ENCODE measurements around the gene PIWIL4. TPM values are rescaled to one million over a fixed set of nuclear protein-coding genes. Genes with fewer than 3 reads are reported as not detected.
"Not testable (repeated sequence)": the region's sequence is repeated elsewhere in the genome, so short reads cannot be mapped to it uniquely, and the experiment has no call there.

PIWIL4 gene
- total RNA-seq, 1 donor from 2014 or later, result 1.8 TPM

GRCh38 chr11:94545264-94546161, 21.7 kb upstream of the PIWIL4 start:
- DNase-seq (ENCODE audit: low spot score), result no peak

GRCh38 chr11:94546162-94546470, 21.1 kb upstream of the PIWIL4 start:
- intact Hi-C loops (cut with DNase I), result no loop called here
- no peak for DNase-seq (ENCODE audit: low spot score)

More at GRCh38 chr11:94545264-94546161, 21.7 kb upstream of the PIWIL4 start:
- intact Hi-C loops (cut with DNase I), result no loop called here

GRCh38 chr11:94546886-94547285, 20.3 kb upstream of the PIWIL4 start:
- intact Hi-C loops (cut with DNase I), result no loop called here
- no peak for DNase-seq (ENCODE audit: low spot score)

- no peak for DNase-seq (ENCODE audit: low spot score)
- intact Hi-C loops (cut with DNase I), result no loop called here
Measured at GRCh38 chr11:94549146-94549545, 18.0 kb upstream of the PIWIL4 start.

- intact Hi-C loops (cut with DNase I), result no loop called here
- DNase-seq (ENCODE audit: low spot score), result no peak
Measured at GRCh38 chr11:94550513-94550912, 16.7 kb upstream of the PIWIL4 start.

GRCh38 chr11:94553938-94554337, 13.2 kb upstream of the PIWIL4 start:
- DNase-seq (ENCODE audit: low spot score), result no peak
- intact Hi-C loops (cut with DNase I), result no loop called here

- DNase-seq (ENCODE audit: low spot score); intact Hi-C loops (cut with DNase I): not testable (repeated sequence)
Measured at GRCh38 chr11:94555752-94556329, 11.3 kb upstream of the PIWIL4 start.

- DNase-seq (ENCODE audit: low spot score), result no peak
- intact Hi-C loops (cut with DNase I), result no loop called here
Measured at GRCh38 chr11:94557421-94557820, 9.7 kb upstream of the PIWIL4 start.

GRCh38 chr11:94557992-94558391, 9.2 kb upstream of the PIWIL4 start:
- intact Hi-C loops (cut with DNase I), result no loop called here
- DNase-seq (ENCODE audit: low spot score), result no peak

- intact Hi-C loops (cut with DNase I), result no loop called here
- DNase-seq (ENCODE audit: low spot score), result no peak
Measured at GRCh38 chr11:94558468-94558867, 8.7 kb upstream of the PIWIL4 start.

- intact Hi-C loops (cut with DNase I), result no loop called here
- no peak for DNase-seq (ENCODE audit: low spot score)
Measured at GRCh38 chr11:94558932-94559331, 8.2 kb upstream of the PIWIL4 start.

GRCh38 chr11:94559361-94559760, 7.8 kb upstream of the PIWIL4 start:
- DNase-seq (ENCODE audit: low spot score), result no peak
- intact Hi-C loops (cut with DNase I), result no loop called here

- DNase-seq (ENCODE audit: low spot score), result no peak
- intact Hi-C loops (cut with DNase I), result no loop called here
Measured at GRCh38 chr11:94560834-94561233, 6.3 kb upstream of the PIWIL4 start.

- no peak for DNase-seq (ENCODE audit: low spot score)
Measured at GRCh38 chr11:94563176-94563847, 3.9 kb upstream of the PIWIL4 start.

GRCh38 chr11:94563848-94564467, 3.2 kb upstream of the PIWIL4 start:
- no peak for DNase-seq (ENCODE audit: low spot score)
- intact Hi-C loops (cut with DNase I), result loop anchor here (2.0 kb wide), 1 partner anchor 43 kb away; no protein-coding TSS in a partner anchor

More at GRCh38 chr11:94563176-94563847, 3.9 kb upstream of the PIWIL4 start:
- intact Hi-C loops (cut with DNase I), result loop anchor here (2.0 kb wide), 1 partner anchor 43 kb away; no protein-coding TSS in a partner anchor

- DNase-seq (ENCODE audit: low spot score), result no peak
- intact Hi-C loops (cut with DNase I), result no loop called here
Measured at GRCh38 chr11:94568200-94568599, 1.0 kb downstream of the PIWIL4 start.

GRCh38 chr11:94568717-94569116, 1.5 kb downstream of the PIWIL4 start:
- intact Hi-C loops (cut with DNase I), result no loop called here
- DNase-seq (ENCODE audit: low spot score), result no peak

- DNase-seq (ENCODE audit: low spot score); intact Hi-C loops (cut with DNase I): not testable (repeated sequence)
Measured at GRCh38 chr11:94572975-94573374, 5.8 kb downstream of the PIWIL4 start.

GRCh38 chr11:94574193-94574961, 7.2 kb downstream of the PIWIL4 start:
- DNase-seq (ENCODE audit: low spot score), result no peak
- intact Hi-C loops (cut with DNase I), result no loop called here

Measured in cardiac septum (tissue), 1 donor.